ENCODE data around the gene GBA2.

- TF ChIP-seq GATA2 (IDR thresholded peaks at IDR 0.05; ENCODE audit: low read depth, low read length) (no peak), GATA3 (IDR thresholded peaks at IDR 0.05; ENCODE audit: low read depth, low read length) (no peak)
Observed at GRCh38 chr9:35732185-35732799, 16.7 kb downstream of the GBA2 start, which contains the start of the genes CREB3 and TLN1.

Data from SH-SY5Y (cell line).